Thyroid gland (tissue), 4 donors: Measurements from ENCODE around the gene OAS2. TPM values are rescaled to one million over a fixed set of nuclear protein-coding genes. Genes with fewer than 3 reads are reported as not detected.

Experiments
- DNase-seq, 2 donors: peaks; one replicate each; pipeline ENCODE4 v3.0.0-alpha.2; 2019
- H3K27ac ChIP-seq, 3 donors: fragments of 200-600 bp; sonication (generic); 1 replicate in 2 of 3; 2 replicates in 1 of 3; pipeline ENCODE4 v1.5.1; 2016 to 2019; ENCODE audit warnings: mild to moderate bottlenecking in 1 of 3, moderate library complexity in 1 of 3
- H3K27me3 ChIP-seq: fragments of 200-600 bp; sonication (generic); one replicate; pipeline ENCODE4 v1.5.1; 2019
- H3K36me3 ChIP-seq, 2 donors: fragments of 200-600 bp; sonication (generic); one replicate each; pipeline ENCODE4 v1.5.1; 2016 to 2019
- H3K4me1 ChIP-seq, 2 donors: fragments of 200-600 bp; sonication (generic); one replicate each; pipeline ENCODE4 v1.5.1; 2017 to 2019
- H3K4me3 ChIP-seq, 3 donors: fragments of 200-600 bp; sonication (generic); replicated peaks in 1 of 3; 1 replicate in 2 of 3; 2 replicates in 1 of 3; pipeline ENCODE4 v1.5.1; 2016; ENCODE audit warnings: mild to moderate bottlenecking in 1 of 3
- H3K9me3 ChIP-seq: fragments of 200-600 bp; sonication (generic); one replicate; pipeline ENCODE4 v1.5.1; 2017
- CTCF ChIP-seq, 6 experiments: fragments of 200-600 bp in 3 of 6; fragments of 450-650 bp in 3 of 6; sonication (generic) in 3 of 6; IDR thresholded peaks; one replicate each; pipeline ENCODE4 v1.5.1; 2016 to 2019; ENCODE audit warnings: antibody characterized with exemption in 6 of 6, mild to moderate bottlenecking in 2 of 6, inconsistent platforms in 1 of 6, moderate library complexity in 1 of 6
- POLR2A ChIP-seq, 2 donors: fragments of 450-650 bp; IDR thresholded peaks; one replicate each; pipeline ENCODE4 v1.6.1; 2017; ENCODE audit warnings: antibody characterized with exemption in 2 of 2, mild to moderate bottlenecking in 2 of 2, moderate library complexity in 1 of 2
- WGBS, 2 donors: methylation state at CpG; one replicate each; pipeline ENCODE4 v1.1.5; 2017; 5-methylcytosine and 5-hydroxymethylcytosine counted together
- intact Hi-C: fragments of 100-400 bp; cut with DNase I; formaldehyde crosslinking; loops from one replicate; pipeline ENCODE4 v1.15.1; 2023
- total RNA-seq, 4 donors: library from RNA; depleted of rRNA; stranded (reverse); fragments of >200 nt; gene quantifications; one replicate each; pipeline ENCODE4 v1.2.3, GENCODE V29; 2016

Gene OAS2
- total RNA-seq, 4 donors from 2014 or later: 2.7 to 9.1 (median 6.0) TPM

DNA sequence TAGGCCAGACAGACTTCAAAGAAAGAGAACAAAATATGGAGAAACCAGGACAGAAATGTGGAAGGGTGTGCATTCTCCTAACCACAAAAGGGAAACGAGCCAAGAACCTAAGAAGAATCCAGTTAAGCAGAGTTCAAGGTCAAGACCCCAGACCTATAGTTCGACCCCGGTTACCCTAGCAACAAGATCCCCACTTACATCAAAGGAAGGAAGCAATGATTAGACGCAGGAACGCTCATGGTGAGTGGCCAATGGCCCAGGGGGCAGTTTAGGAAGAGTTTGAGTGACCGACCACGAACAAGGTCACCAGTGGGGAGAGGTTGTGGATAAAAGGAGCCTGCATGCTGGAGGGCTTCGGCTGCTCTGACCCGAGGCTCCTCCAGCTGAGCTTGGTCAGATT, 36.2 kb downstream of the OAS2 start:
- Histone ChIP-seq H3K4me3 (no peak overlapping the region), H3K36me3 (no peaks in the 10 kb centered on the region), H3K9me3 (no peaks in the 10 kb centered on the region), H3K4me1 (no peaks in the 10 kb centered on the region), H3K27me3 (no peaks in the 10 kb centered on the region), H3K27ac (no peak overlapping the region)
- TF ChIP-seq CTCF (IDR thresholded peaks at IDR 0.05) (no peak), POLR2A (IDR thresholded peaks at IDR 0.05) (no peak)
- intact Hi-C loops: no loop called here
- WGBS, 2 donors: 59 to 71% methylated on average over 9 of the region's 9 CpGs
- DNase-seq: no peak

GRCh38 chr12:113016796-113017195, 38.5 kb downstream of the OAS2 start:
- WGBS, 2 donors: 78 to 79% methylated on average over 5 of the region's 5 CpGs
- Histone ChIP-seq H3K4me1 (no peaks in the 10 kb centered on the region), H3K27ac (no peak overlapping the region), H3K4me3 (no peak overlapping the region), H3K9me3 (no peaks in the 10 kb centered on the region), H3K36me3 (no peaks in the 10 kb centered on the region), H3K27me3 (no peaks in the 10 kb centered on the region)
- TF ChIP-seq POLR2A (IDR thresholded peaks at IDR 0.05) (no peak), CTCF (IDR thresholded peaks at IDR 0.05) (no peak)
- intact Hi-C loops: no loop called here
- no peak for DNase-seq

DNA sequence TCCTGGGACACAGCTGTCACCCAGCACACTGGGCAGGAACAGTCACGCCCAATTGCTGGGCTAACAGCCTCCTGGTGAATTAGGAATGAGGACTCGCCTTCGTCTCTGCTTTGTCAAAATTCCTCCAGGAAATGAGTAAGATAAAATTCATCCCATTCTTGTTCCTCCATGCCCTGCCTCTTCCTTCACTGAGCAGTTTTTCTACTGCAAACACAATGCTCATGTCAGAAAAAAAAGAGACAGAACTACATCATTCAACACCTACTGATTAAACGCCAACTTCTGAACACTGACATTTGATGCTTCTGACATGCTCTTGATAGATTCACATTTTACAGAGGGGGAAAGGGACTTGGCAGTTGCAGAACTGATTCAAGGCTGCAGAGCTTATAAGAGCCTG, 40.7 kb downstream of the OAS2 start:
- 53 to 63% methylated on average over 4 of the region's 4 CpGs for WGBS, 2 donors
- no peak for TF ChIP-seq CTCF (IDR thresholded peaks at IDR 0.05)
- TF ChIP-seq POLR2A (IDR thresholded peaks at IDR 0.05): no peak
- DNase-seq: no peak
- H3K4me1 ChIP-seq: no peaks in the 10 kb centered on the region
- H3K27ac ChIP-seq: no peak overlapping the region
- intact Hi-C loops: no loop called here
- H3K36me3 ChIP-seq: no peaks in the 10 kb centered on the region
- no peak overlapping the region for H3K4me3 ChIP-seq
- H3K9me3 ChIP-seq: no peaks in the 10 kb centered on the region
- H3K27me3 ChIP-seq: no peaks in the 10 kb centered on the region

- Histone ChIP-seq H3K27ac (no peak overlapping the region), H3K4me3 (no peak overlapping the region), H3K9me3 (no peaks in the 10 kb centered on the region), H3K4me1 (no peaks in the 10 kb centered on the region), H3K36me3 (no peaks in the 10 kb centered on the region), H3K27me3 (no peaks in the 10 kb centered on the region)
- DNase-seq: no peak
- intact Hi-C loops: no loop called here
- TF ChIP-seq POLR2A (IDR thresholded peaks at IDR 0.05) (no peak), CTCF (IDR thresholded peaks at IDR 0.05) (no peak)
- WGBS, 2 donors: 83 to 84% methylated on average over 1 of the region's 1 CpG
Measured at GRCh38 chr12:113021500-113021899, 43.2 kb downstream of the OAS2 start.

GRCh38 chr12:113022563-113023297, 44.4 kb downstream of the OAS2 start:
- H3K27me3 ChIP-seq: no peaks in the 10 kb centered on the region
- DNase-seq: no peak
- H3K4me1 ChIP-seq: no peaks in the 10 kb centered on the region
- no peaks in the 10 kb centered on the region for H3K36me3 ChIP-seq
- intact Hi-C loops: no loop called here
- no peak overlapping the region for H3K4me3 ChIP-seq
- H3K27ac ChIP-seq: no peak overlapping the region
- no peaks in the 10 kb centered on the region for H3K9me3 ChIP-seq
- WGBS, 2 donors: 89% methylated on average over 3 of the region's 3 CpGs
- TF ChIP-seq POLR2A (IDR thresholded peaks at IDR 0.05): no peak
- TF ChIP-seq CTCF (IDR thresholded peaks at IDR 0.05): no peak
